Thoracic aorta (tissue), 2 donors: ENCODE results near the gene GRK1. TPM values are rescaled to one million over a fixed set of nuclear protein-coding genes. Genes with fewer than 3 reads are reported as not detected.

ENCODE experiments used
- ATAC-seq: fragments of 150-250 bp; one replicate; pipeline ENCODE4 v1.8.0; 2017; ENCODE audit warnings: low read depth; ENCODE audit not compliant: insufficient number of reproducible peaks, low FRiP score
- DNase-seq: peaks from one replicate; pipeline ENCODE4 v3.0.0-alpha.2; 2020; ENCODE audit warnings: low spot score
- H3K27ac ChIP-seq, 2 donors: fragments of 200-600 bp; sonication (generic); 1 replicate in 1 of 2; 2 replicates in 1 of 2; pipeline ENCODE4 v1.5.1; 2016; ENCODE audit warnings: mild to moderate bottlenecking in 2 of 2, moderate library complexity in 2 of 2
- H3K27me3 ChIP-seq: fragments of 200-600 bp; sonication (generic); replicated peaks from 2 replicates; pipeline ENCODE4 v1.6.0; 2016; ENCODE audit warnings: mild to moderate bottlenecking; ENCODE audit not compliant: insufficient read depth
- H3K36me3 ChIP-seq: fragments of 200-600 bp; sonication (generic); one replicate; pipeline ENCODE4 v1.5.1; 2016
- H3K4me1 ChIP-seq, 2 donors: fragments of 200-600 bp; sonication (generic); 1 replicate in 1 of 2; 2 replicates in 1 of 2; pipeline versions ENCODE4 v1.5.1 to v1.6.0; 2016; ENCODE audit warnings: low read depth in 2 of 2, mild to moderate bottlenecking in 1 of 2; ENCODE audit not compliant: control insufficient read depth in 1 of 2
- H3K4me3 ChIP-seq: fragments of 200-600 bp; sonication (generic); 2 replicates; pipeline ENCODE4 v1.5.1; 2016; ENCODE audit warnings: mild to moderate bottlenecking
- H3K9me3 ChIP-seq: fragments of 200-600 bp; sonication (generic); 2 replicates; pipeline ENCODE4 v1.5.1; 2016
- total RNA-seq, 2 donors: library from RNA; depleted of rRNA; stranded (reverse); fragments of >200 nt; gene quantifications; one replicate each; pipeline versions ENCODE4 v1.1.0 to v1.2.3, GENCODE V29; 2016
- TF ChIP-seq, protein P1 (sequence below): fragments of 200-600 bp; sonication (generic); IDR thresholded peaks from one replicate; pipeline ENCODE4 v1.5.1; 2019; ENCODE audit warnings: antibody characterized with exemption

Gene GRK1
- total RNA-seq, 2 donors from 2014 or later = not detected

DNA sequence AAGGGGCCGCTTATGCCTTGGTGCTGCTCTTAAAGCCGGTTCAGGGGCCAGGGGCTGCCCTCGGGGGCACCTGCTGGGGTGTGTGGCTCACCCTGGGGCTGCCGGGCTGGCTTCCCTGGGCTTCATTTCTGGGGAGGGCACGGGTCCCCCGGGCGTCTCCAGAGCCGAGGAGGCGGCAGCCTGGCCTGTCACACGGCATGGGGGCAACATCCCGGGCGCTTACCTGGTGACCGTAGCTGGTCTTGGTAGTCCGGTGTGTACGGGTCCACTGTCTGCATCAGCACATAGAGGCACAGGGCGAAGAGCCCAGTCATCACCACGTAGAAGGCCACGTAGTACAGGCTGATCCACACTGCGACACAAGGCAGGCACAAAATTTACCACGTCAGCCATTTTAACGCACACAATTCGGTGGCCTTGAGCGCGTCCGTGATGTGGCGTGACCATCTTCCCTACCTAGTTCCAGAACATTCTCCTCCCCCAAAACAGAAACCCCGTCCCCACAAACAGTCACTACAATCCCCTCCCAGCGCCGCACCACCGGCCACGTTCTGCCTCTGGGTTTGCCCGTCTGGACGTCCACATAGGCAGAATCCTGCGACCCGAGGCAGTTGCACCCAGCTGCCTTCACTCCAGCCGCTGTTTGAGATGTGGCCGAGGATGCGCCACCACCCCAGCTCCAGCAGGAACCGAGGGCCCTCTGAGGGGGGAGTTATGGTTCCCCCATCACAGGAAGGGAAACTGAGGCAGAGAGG lies 12.3 kb upstream of the GRK1 start:
- TF ChIP-seq, protein P1, sequence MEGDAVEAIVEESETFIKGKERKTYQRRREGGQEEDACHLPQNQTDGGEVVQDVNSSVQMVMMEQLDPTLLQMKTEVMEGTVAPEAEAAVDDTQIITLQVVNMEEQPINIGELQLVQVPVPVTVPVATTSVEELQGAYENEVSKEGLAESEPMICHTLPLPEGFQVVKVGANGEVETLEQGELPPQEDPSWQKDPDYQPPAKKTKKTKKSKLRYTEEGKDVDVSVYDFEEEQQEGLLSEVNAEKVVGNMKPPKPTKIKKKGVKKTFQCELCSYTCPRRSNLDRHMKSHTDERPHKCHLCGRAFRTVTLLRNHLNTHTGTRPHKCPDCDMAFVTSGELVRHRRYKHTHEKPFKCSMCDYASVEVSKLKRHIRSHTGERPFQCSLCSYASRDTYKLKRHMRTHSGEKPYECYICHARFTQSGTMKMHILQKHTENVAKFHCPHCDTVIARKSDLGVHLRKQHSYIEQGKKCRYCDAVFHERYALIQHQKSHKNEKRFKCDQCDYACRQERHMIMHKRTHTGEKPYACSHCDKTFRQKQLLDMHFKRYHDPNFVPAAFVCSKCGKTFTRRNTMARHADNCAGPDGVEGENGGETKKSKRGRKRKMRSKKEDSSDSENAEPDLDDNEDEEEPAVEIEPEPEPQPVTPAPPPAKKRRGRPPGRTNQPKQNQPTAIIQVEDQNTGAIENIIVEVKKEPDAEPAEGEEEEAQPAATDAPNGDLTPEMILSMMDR = no peak
- Histone ChIP-seq H3K4me3 (no peak overlapping the region), H3K9me3 (no peaks in the 10 kb centered on the region), H3K27me3 (no peaks in the 10 kb centered on the region), H3K4me1 (no peaks in the 10 kb centered on the region), H3K36me3 (no peaks in the 10 kb centered on the region), H3K27ac (no peak overlapping the region)
- no peak for DNase-seq
- no peak for ATAC-seq

DNA sequence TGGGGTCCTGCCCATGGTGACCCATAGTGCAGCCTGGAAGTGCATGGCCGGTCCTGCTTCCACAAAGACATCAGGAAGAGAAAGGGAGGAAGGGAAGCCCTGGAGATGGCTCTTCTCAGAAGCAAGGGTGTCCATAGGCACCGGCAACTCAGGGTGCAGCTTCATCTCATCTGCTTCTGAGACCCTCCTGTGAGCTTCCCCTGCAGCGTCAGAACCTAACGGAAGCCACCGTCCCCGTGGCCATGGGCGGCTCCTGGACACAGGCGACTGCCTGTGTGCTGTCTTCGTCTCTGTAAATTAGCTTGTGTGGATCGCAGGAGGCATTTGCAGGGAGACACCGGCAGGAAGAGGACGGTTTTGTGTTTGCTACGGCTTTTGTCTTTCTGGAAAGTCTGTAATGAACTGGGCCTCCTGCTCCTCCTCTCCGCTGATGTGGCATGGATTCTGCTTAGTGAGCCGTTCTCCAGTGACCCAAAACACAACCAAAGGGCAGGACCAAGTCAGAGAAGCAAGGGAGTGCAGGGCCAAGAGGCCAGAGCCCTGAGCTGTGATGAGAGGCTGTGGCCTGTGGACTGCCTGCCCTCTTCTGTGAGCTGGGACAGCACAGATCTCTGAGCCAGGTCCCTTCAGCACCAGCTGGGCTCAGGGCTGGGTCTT lies 11.5 kb upstream of the GRK1 start:
- H3K4me1 ChIP-seq = no peaks in the 10 kb centered on the region

DNA sequence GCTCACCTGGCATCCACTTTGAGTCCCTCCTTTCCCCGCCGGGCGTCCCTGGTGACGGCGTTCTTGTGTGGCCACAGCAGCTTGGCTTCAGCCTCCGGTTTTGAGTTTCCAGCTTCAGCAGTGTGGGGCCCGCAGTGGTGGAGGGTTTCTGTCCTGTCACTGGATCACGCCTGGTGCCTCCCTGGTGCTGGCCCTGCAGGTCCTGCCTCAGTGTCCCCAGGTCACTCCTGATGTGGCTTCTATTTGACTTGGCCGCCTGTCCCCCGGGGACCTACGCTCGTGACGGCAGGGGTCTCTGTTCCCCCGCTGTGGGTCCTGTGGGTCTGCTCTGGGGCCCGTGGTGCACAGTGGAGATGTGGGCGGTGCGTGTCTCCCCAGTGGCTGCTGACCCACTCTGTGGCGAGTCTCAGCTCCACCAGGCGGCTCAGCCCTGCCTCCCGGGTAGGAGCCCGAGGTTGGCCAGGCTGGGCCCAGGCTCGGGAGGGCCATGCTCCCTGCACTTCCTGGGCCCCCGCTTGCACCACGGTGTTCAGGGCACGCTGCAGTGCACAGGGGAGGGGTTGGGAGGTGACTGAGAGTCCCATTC lies 10.9 kb upstream of the GRK1 start:
- DNase-seq (no peak), ATAC-seq (no peak)
- Histone ChIP-seq H3K4me1 (no peaks in the 10 kb centered on the region), H3K27me3 (no peaks in the 10 kb centered on the region), H3K36me3 (no peaks in the 10 kb centered on the region), H3K4me3 (no peak overlapping the region), H3K27ac (no peak overlapping the region), H3K9me3 (peaks cover 5% of the 10 kb centered on the region)
- TF ChIP-seq, protein P1 = no peak

More for the DNA sequence above, 11.5 kb upstream of the GRK1 start:
- no peaks in the 10 kb centered on the region for H3K36me3 ChIP-seq
- H3K27me3 ChIP-seq = no peaks in the 10 kb centered on the region
- H3K9me3 ChIP-seq = no peaks in the 10 kb centered on the region
- DNase-seq = no peak
- H3K4me3 ChIP-seq = no peak overlapping the region
- no peak overlapping the region for H3K27ac ChIP-seq
- ATAC-seq = no peak
- TF ChIP-seq, protein P1 = no peak

DNA sequence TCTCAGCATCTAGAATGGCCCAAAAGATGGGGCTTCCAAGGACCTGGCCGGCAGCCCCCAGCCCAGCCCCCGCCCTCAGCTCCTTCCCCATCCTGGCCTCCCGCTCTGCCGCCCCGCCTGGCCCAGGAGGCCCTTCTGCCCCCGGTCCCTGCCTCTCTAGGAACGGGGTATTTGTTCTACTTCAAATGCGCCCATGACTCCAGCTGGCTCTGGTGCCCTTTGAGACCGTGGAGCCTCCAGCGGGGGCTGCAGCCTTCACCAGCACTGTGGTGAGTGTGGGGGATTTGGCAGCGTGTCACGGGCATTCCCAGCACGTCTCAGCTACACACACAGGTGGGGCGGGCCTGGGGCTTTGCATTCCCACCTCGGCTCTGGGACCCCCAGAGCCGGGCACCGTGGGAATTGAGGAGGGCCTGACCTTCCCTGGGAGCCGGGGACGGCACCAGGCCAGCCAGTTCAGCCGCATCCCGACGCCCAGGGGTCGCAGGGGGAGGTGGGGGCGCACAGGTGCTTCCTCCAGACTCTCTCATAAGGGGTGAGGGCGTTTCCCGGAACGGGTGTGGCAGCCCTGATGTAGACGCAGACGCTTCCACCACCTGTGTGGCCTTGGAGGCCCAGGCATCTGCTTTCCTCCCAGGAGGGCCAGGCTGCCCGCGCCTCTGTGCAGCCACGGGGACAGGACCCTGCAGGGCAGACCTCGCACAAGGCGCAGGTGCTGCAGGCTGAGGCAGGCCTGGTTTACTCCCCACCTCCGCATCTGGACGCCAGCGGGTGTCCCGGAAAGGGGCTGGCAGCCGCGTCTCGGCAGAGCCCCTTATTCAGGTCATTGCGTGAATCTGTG lies 10.0 kb upstream of the GRK1 start:
- no peaks in the 10 kb centered on the region for H3K36me3 ChIP-seq
- no peak overlapping the region for H3K4me3 ChIP-seq
- no peaks in the 10 kb centered on the region for H3K4me1 ChIP-seq
- no peaks in the 10 kb centered on the region for H3K27me3 ChIP-seq
- TF ChIP-seq, protein P1 = no peak
- no peak for ATAC-seq
- H3K27ac ChIP-seq = no peak overlapping the region
- no peak for DNase-seq
- H3K9me3 ChIP-seq = peaks cover 7% of the 10 kb centered on the region
